ENCODE data around the gene GSG1L2.

GSG1L2 gene

DNA sequence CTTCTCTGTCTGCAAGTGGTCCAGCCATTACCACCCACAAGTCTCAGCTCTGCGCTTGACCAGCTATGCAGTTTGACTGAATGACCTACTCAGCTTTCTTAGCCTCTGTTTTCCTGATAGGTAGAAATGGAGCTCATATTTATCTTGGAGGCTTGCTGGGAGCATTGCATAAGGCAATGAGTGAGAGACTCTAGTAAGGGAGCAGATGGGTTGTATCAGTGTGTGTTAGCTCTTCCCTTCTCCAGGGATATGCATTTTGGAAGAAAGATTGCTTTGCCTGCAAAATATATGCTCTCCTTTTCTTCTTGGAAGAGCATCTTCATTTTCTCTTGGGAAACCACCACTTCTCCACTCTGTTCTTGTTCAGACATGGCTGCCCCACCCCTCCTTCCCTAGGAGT is 56.6 kb downstream of the GSG1L2 start:
- WGBS = 100% methylated on average over 1 of the region's 1 CpG
- no peaks in the 10 kb centered on the region for H3K79me1 ChIP-seq (replicated peaks; ENCODE audit: low read length, poor library complexity, severe bottlenecking)
- no peak overlapping the region for H3K9ac ChIP-seq (ENCODE audit: low read length)
- H2BK120ac ChIP-seq (ENCODE audit: low read depth, low read length) = no peak overlapping the region
- H2BK12ac ChIP-seq (ENCODE audit: low read length in 2 of 2) = no peak overlapping the region
- H2AK5ac ChIP-seq (ENCODE audit: low read length, severe bottlenecking) = no peak overlapping the region
- no peak overlapping the region for H2AFZ ChIP-seq (ENCODE audit: low read depth, low read length)
- H3K4ac ChIP-seq (ENCODE audit: low read depth in 1 of 2, low read length in 2 of 2) = no peak overlapping the region
- no peak overlapping the region for H2BK5ac ChIP-seq (ENCODE audit: low read depth, low read length, poor library complexity, severe bottlenecking)
- H3K27me3 ChIP-seq (ENCODE audit: control insufficient read depth in 1 of 2, insufficient read depth in 1 of 2, low read length in 2 of 2) = peaks cover 37 to 42% of the 10 kb centered on the region in 2 experiments
- H3K9me3 ChIP-seq (ENCODE audit: control insufficient read depth, low read length) = no peaks in the 10 kb centered on the region
- no peak overlapping the region for H3K18ac ChIP-seq (ENCODE audit: low read depth in 1 of 2, low read length in 2 of 2)
- H3K27ac ChIP-seq (ENCODE audit: low read length, poor library complexity, severe bottlenecking) = no peak overlapping the region
- H4K8ac ChIP-seq (ENCODE audit: low read length) = no peak overlapping the region
- H3K14ac ChIP-seq (ENCODE audit: low read length in 2 of 2) = no peak overlapping the region
- no peaks in the 10 kb centered on the region for H3K4me1 ChIP-seq (ENCODE audit: control insufficient read depth, insufficient read depth, low read depth, low read length)
- no peak overlapping the region for H4K91ac ChIP-seq (ENCODE audit: low read length)
- H3K4me2 ChIP-seq (ENCODE audit: low read length, poor library complexity, severe bottlenecking) = no peak overlapping the region
- DNase-seq = no peak
- H3K36me3 ChIP-seq (ENCODE audit: control insufficient read depth in 1 of 2, insufficient read depth in 2 of 2, low read depth in 1 of 2, low read length in 2 of 2) = no peaks in the 10 kb centered on the region
- no peak overlapping the region for H3K4me3 ChIP-seq (ENCODE audit: insufficient read depth in 1 of 2, low read depth in 1 of 2, low read length in 2 of 2)
- H2BK15ac ChIP-seq (ENCODE audit: low read depth, poor library complexity, severe bottlenecking) = no peak overlapping the region
- no peak overlapping the region for H3K23ac ChIP-seq (ENCODE audit: low read length in 2 of 2)

DNA sequence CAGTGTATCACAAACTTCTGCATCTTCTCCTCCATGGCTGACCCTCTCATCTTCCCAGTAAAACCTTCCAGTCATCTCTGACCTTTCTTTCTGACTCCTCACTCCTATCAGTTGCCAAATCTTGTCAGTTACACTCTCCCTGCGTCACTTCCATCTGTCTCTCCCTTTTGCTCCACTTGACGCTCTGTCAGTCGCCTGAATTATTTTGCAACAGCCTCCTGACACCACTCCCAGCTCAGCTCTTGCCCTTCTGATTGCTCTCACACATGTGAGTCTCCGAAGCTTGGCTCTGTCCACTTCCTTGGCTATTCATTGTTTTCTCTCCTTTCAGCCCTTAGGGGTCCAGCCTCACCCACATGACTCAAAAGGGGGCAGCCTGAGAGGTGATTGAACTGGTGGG is 58.2 kb downstream of the GSG1L2 start:
- no peak overlapping the region for H4K8ac ChIP-seq (ENCODE audit: low read length)
- H3K4me1 ChIP-seq (ENCODE audit: control insufficient read depth, insufficient read depth, low read depth, low read length) = no peaks in the 10 kb centered on the region
- DNase-seq = no peak
- peaks cover 37 to 42% of the 10 kb centered on the region in 2 experiments for H3K27me3 ChIP-seq (ENCODE audit: control insufficient read depth in 1 of 2, insufficient read depth in 1 of 2, low read length in 2 of 2)
- no peak overlapping the region for H3K4me2 ChIP-seq (ENCODE audit: low read length, poor library complexity, severe bottlenecking)
- H3K36me3 ChIP-seq (ENCODE audit: control insufficient read depth in 1 of 2, insufficient read depth in 2 of 2, low read depth in 1 of 2, low read length in 2 of 2) = no peaks in the 10 kb centered on the region
- H3K18ac ChIP-seq (ENCODE audit: low read depth in 1 of 2, low read length in 2 of 2) = no peak overlapping the region
- H3K79me1 ChIP-seq (replicated peaks; ENCODE audit: low read length, poor library complexity, severe bottlenecking) = no peaks in the 10 kb centered on the region
- H2AK5ac ChIP-seq (ENCODE audit: low read length, severe bottlenecking) = no peak overlapping the region
- WGBS = 71% methylated on average over 4 of the region's 4 CpGs
- no peak overlapping the region for H3K27ac ChIP-seq (ENCODE audit: low read length, poor library complexity, severe bottlenecking)
- no peak overlapping the region for H3K4ac ChIP-seq (ENCODE audit: low read depth in 1 of 2, low read length in 2 of 2)
- H3K23ac ChIP-seq (ENCODE audit: low read length in 2 of 2) = no peak overlapping the region
- H2BK15ac ChIP-seq (ENCODE audit: low read depth, poor library complexity, severe bottlenecking) = no peak overlapping the region
- H2AFZ ChIP-seq (ENCODE audit: low read depth, low read length) = no peak overlapping the region
- no peak overlapping the region for H2BK12ac ChIP-seq (ENCODE audit: low read length in 2 of 2)
- H3K9me3 ChIP-seq (ENCODE audit: control insufficient read depth, low read length) = no peaks in the 10 kb centered on the region
- H2BK120ac ChIP-seq (ENCODE audit: low read depth, low read length) = no peak overlapping the region
- H3K9ac ChIP-seq (ENCODE audit: low read length) = no peak overlapping the region
- H4K91ac ChIP-seq (ENCODE audit: low read length) = no peak overlapping the region
- H2BK5ac ChIP-seq (ENCODE audit: low read depth, low read length, poor library complexity, severe bottlenecking) = no peak overlapping the region
- H3K4me3 ChIP-seq (ENCODE audit: insufficient read depth in 1 of 2, low read depth in 1 of 2, low read length in 2 of 2) = no peak overlapping the region
- H3K14ac ChIP-seq (ENCODE audit: low read length in 2 of 2) = no peak overlapping the region

DNA sequence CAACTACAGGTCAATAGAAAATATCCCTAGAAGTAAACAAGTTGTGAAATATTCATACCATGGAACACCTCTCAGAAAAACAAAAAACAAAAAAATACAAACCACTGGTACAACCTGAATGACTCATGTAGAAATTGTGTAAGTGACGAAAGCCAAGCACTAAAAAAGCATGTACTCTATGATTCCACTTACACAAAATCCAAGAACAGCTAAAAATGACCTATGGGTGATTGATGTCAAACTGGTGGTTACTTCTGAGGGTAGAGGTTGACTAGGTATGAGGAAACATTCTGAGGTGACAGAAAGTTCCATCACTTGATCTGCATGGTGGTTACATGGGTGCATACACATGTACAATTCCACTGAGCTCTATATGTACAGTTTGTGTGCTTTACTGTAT is 61.6 kb downstream of the GSG1L2 start:
- H3K9ac ChIP-seq (ENCODE audit: low read length) = no peak overlapping the region
- H3K23ac ChIP-seq (ENCODE audit: low read length in 2 of 2) = no peak overlapping the region
- no peak overlapping the region for H2BK12ac ChIP-seq (ENCODE audit: low read length in 2 of 2)
- no CpG with 5 or more reads among the region's 1 CpG for WGBS
- H3K27me3 ChIP-seq (ENCODE audit: control insufficient read depth in 1 of 2, insufficient read depth in 1 of 2, low read length in 2 of 2) = peaks cover 18% of the 10 kb centered on the region in 2 experiments
- no peak overlapping the region for H3K27ac ChIP-seq (ENCODE audit: low read length, poor library complexity, severe bottlenecking)
- H3K4me2 ChIP-seq (ENCODE audit: low read length, poor library complexity, severe bottlenecking) = no peak overlapping the region
- H3K14ac ChIP-seq (ENCODE audit: low read length in 2 of 2) = no peak overlapping the region
- no peaks in the 10 kb centered on the region for H3K9me3 ChIP-seq (ENCODE audit: control insufficient read depth, low read length)
- no peak overlapping the region for H3K18ac ChIP-seq (ENCODE audit: low read depth in 1 of 2, low read length in 2 of 2)
- H4K91ac ChIP-seq (ENCODE audit: low read length) = no peak overlapping the region
- H3K36me3 ChIP-seq (ENCODE audit: control insufficient read depth in 1 of 2, insufficient read depth in 2 of 2, low read depth in 1 of 2, low read length in 2 of 2) = no peaks in the 10 kb centered on the region
- no peaks in the 10 kb centered on the region for H3K79me1 ChIP-seq (replicated peaks; ENCODE audit: low read length, poor library complexity, severe bottlenecking)
- no peak overlapping the region for H3K4ac ChIP-seq (ENCODE audit: low read depth in 1 of 2, low read length in 2 of 2)
- no peak overlapping the region for H2AK5ac ChIP-seq (ENCODE audit: low read length, severe bottlenecking)
- no peak overlapping the region for H4K8ac ChIP-seq (ENCODE audit: low read length)
- no peak overlapping the region for H2BK15ac ChIP-seq (ENCODE audit: low read depth, poor library complexity, severe bottlenecking)
- H2BK5ac ChIP-seq (ENCODE audit: low read depth, low read length, poor library complexity, severe bottlenecking) = no peak overlapping the region
- no peaks in the 10 kb centered on the region for H3K4me1 ChIP-seq (ENCODE audit: control insufficient read depth, insufficient read depth, low read depth, low read length)
- H2BK120ac ChIP-seq (ENCODE audit: low read depth, low read length) = no peak overlapping the region
- DNase-seq = no peak
- no peak overlapping the region for H3K4me3 ChIP-seq (ENCODE audit: insufficient read depth in 1 of 2, low read depth in 1 of 2, low read length in 2 of 2)
- H2AFZ ChIP-seq (ENCODE audit: low read depth, low read length) = no peak overlapping the region

DNA sequence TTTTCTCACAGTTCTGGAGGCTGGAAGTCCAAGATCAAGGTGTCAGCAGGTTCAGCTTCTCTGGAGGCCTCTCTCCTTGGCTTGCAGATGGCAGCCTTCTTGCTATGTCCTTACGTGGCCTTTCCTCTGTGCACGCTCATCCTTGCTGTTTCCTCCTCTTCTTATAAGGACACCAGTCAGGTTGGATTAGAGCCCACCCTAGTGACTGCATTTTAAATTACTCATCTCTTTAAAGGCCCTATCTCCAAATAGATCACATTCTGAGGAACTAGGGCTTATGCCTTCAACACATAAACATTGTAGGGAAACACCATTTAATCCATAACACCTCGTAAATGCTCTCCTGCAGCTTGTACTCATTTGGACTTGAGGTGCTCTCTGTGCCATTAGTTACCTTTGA is 66.8 kb downstream of the GSG1L2 start:
- Histone ChIP-seq H2BK12ac (ENCODE audit: low read length in 2 of 2) (no peak overlapping the region), H3K18ac (ENCODE audit: low read depth in 1 of 2, low read length in 2 of 2) (no peak overlapping the region), H3K4me2 (ENCODE audit: low read length, poor library complexity, severe bottlenecking) (no peak overlapping the region), H3K79me1 (replicated peaks; ENCODE audit: low read length, poor library complexity, severe bottlenecking) (no peaks in the 10 kb centered on the region), H2AK5ac (ENCODE audit: low read length, severe bottlenecking) (no peak overlapping the region), H3K27me3 (ENCODE audit: control insufficient read depth in 1 of 2, insufficient read depth in 1 of 2, low read length in 2 of 2) (peaks cover 12 to 18% of the 10 kb centered on the region in 2 experiments), H3K23ac (ENCODE audit: low read length in 2 of 2) (no peak overlapping the region), H2BK15ac (ENCODE audit: low read depth, poor library complexity, severe bottlenecking) (no peak overlapping the region), H3K36me3 (ENCODE audit: control insufficient read depth in 1 of 2, insufficient read depth in 2 of 2, low read depth in 1 of 2, low read length in 2 of 2) (no peaks in the 10 kb centered on the region), H2AFZ (ENCODE audit: low read depth, low read length) (no peak overlapping the region), H3K27ac (ENCODE audit: low read length, poor library complexity, severe bottlenecking) (no peak overlapping the region), H4K8ac (ENCODE audit: low read length) (no peak overlapping the region), H4K91ac (ENCODE audit: low read length) (no peak overlapping the region), H3K14ac (ENCODE audit: low read length in 2 of 2) (no peak overlapping the region), H3K4me3 (ENCODE audit: insufficient read depth in 1 of 2, low read depth in 1 of 2, low read length in 2 of 2) (no peak overlapping the region), H2BK120ac (ENCODE audit: low read depth, low read length) (no peak overlapping the region), H3K4me1 (ENCODE audit: control insufficient read depth, insufficient read depth, low read depth, low read length) (no peaks in the 10 kb centered on the region), H3K4ac (ENCODE audit: low read depth in 1 of 2, low read length in 2 of 2) (no peak overlapping the region), H3K9ac (ENCODE audit: low read length) (no peak overlapping the region), H2BK5ac (ENCODE audit: low read depth, low read length, poor library complexity, severe bottlenecking) (no peak overlapping the region), H3K9me3 (ENCODE audit: control insufficient read depth, low read length) (no peaks in the 10 kb centered on the region)
- 78% methylated on average over 3 of the region's 3 CpGs for WGBS
- DNase-seq = no peak

All from mesenchymal stem cell (in vitro differentiated cells and primary cell).